ENCODE results near the gene ACCSL. TPM values are rescaled to one million over a fixed set of nuclear protein-coding genes. Genes with fewer than 3 reads are reported as not detected.

Gene ACCSL
- total RNA-seq, 2 experiments from 2014 or later: not detected

GRCh38 chr11:44008698-44009097 is 39.1 kb upstream of the ACCSL start:
- H3K27ac Mint-ChIP-seq: no peak overlapping the region
- H3K9me3 Mint-ChIP-seq (ENCODE audit: low read depth): no peaks in the 10 kb centered on the region
- intact Hi-C loops (cut with DNase I, micrococcal nuclease): no loop called here
- CTCF ChIA-PET: no interaction called here
- ATAC-seq (no peak), DNase-seq (no peak)
- no peak overlapping the region for H3K4me3 Mint-ChIP-seq
- peaks cover 3% of the 10 kb centered on the region for H3K27me3 Mint-ChIP-seq
- POLR2A ChIA-PET: no interaction called here
- H3K4me1 Mint-ChIP-seq: no peaks in the 10 kb centered on the region
- H3K36me3 Mint-ChIP-seq (ENCODE audit: low read depth): no peaks in the 10 kb centered on the region

- CTCF ChIA-PET: no interaction called here
- Mint-ChIP-seq H3K4me3 (no peak overlapping the region), H3K27me3 (peaks cover 3% of the 10 kb centered on the region), H3K4me1 (no peaks in the 10 kb centered on the region), H3K36me3 (ENCODE audit: low read depth) (no peaks in the 10 kb centered on the region), H3K27ac (no peak overlapping the region), H3K9me3 (ENCODE audit: low read depth) (no peaks in the 10 kb centered on the region)
- ATAC-seq: no peak
- POLR2A ChIA-PET: no interaction called here
- no peak for DNase-seq
- intact Hi-C loops (cut with DNase I, micrococcal nuclease): no loop called here
Measured at GRCh38 chr11:44010789-44011251, 37.0 kb upstream of the ACCSL start.

GRCh38 chr11:44011797-44012196 is 36.0 kb upstream of the ACCSL start:
- H3K4me1 Mint-ChIP-seq: peaks cover under 1% of the 10 kb centered on the region
- no peaks in the 10 kb centered on the region for H3K36me3 Mint-ChIP-seq (ENCODE audit: low read depth)

GRCh38 chr11:44014968-44015623 is 32.7 kb upstream of the ACCSL start:
- H3K27ac Mint-ChIP-seq: no peak overlapping the region
- H3K9me3 Mint-ChIP-seq (ENCODE audit: low read depth): no peaks in the 10 kb centered on the region
- ChIA-PET CTCF (no interaction called here), POLR2A (interaction anchor here (0.5 kb wide), 1 partner anchor 18 kb away, joined by 3 read pairs; no protein-coding TSS in a partner anchor)
- no peak overlapping the region for H3K4me3 Mint-ChIP-seq
- intact Hi-C loops (cut with DNase I, micrococcal nuclease): no loop called here
- H3K4me1 Mint-ChIP-seq: peaks cover 3% of the 10 kb centered on the region
- H3K36me3 Mint-ChIP-seq (ENCODE audit: low read depth): no peaks in the 10 kb centered on the region
- ATAC-seq (no peak), DNase-seq (no peak)
- peaks cover 5% of the 10 kb centered on the region for H3K27me3 Mint-ChIP-seq

More at GRCh38 chr11:44011797-44012196, 36.0 kb upstream of the ACCSL start:
- POLR2A ChIA-PET: no interaction called here
- Mint-ChIP-seq H3K27me3 (peaks cover 3% of the 10 kb centered on the region), H3K9me3 (ENCODE audit: low read depth) (no peaks in the 10 kb centered on the region), H3K4me3 (no peak overlapping the region), H3K27ac (no peak overlapping the region)
- intact Hi-C loops (cut with DNase I, micrococcal nuclease): no loop called here
- no peak for DNase-seq
- no peak for ATAC-seq
- CTCF ChIA-PET: no interaction called here

- ATAC-seq: no peak
- POLR2A ChIA-PET: interaction anchor here (0.5 kb wide), 1 partner anchor 18 kb away, joined by 3 read pairs; no protein-coding TSS in a partner anchor
- intact Hi-C loops (cut with DNase I, micrococcal nuclease): no loop called here
Measured at GRCh38 chr11:44015624-44016007, 32.2 kb upstream of the ACCSL start.

GRCh38 chr11:44016131-44016530 is 31.6 kb upstream of the ACCSL start:
- Mint-ChIP-seq H3K27me3 (peaks cover 6% of the 10 kb centered on the region), H3K4me1 (peaks cover 3% of the 10 kb centered on the region)
- CTCF ChIA-PET: no interaction called here

More at GRCh38 chr11:44015624-44016007, 32.2 kb upstream of the ACCSL start:
- DNase-seq: no peak
- CTCF ChIA-PET: no interaction called here
- Mint-ChIP-seq H3K27ac (no peak overlapping the region), H3K4me1 (peaks cover 3% of the 10 kb centered on the region), H3K36me3 (ENCODE audit: low read depth) (no peaks in the 10 kb centered on the region), H3K9me3 (ENCODE audit: low read depth) (no peaks in the 10 kb centered on the region), H3K4me3 (no peak overlapping the region), H3K27me3 (peaks cover 5% of the 10 kb centered on the region)

GRCh38 chr11:44016546-44017442 is 31.0 kb upstream of the ACCSL start:
- H3K27ac Mint-ChIP-seq: no peak overlapping the region
- DNase-seq: no peak
- H3K9me3 Mint-ChIP-seq (ENCODE audit: low read depth): no peaks in the 10 kb centered on the region
- H3K36me3 Mint-ChIP-seq (ENCODE audit: low read depth): no peaks in the 10 kb centered on the region
- no peak for ATAC-seq
- POLR2A ChIA-PET: no interaction called here
- peaks cover 3% of the 10 kb centered on the region for H3K4me1 Mint-ChIP-seq
- intact Hi-C loops (cut with DNase I, micrococcal nuclease): no loop called here
- H3K27me3 Mint-ChIP-seq: peaks cover 6% of the 10 kb centered on the region
- CTCF ChIA-PET: interaction anchor here (0.6 kb wide), 1 partner anchor 13 kb away, joined by 3 read pairs; no protein-coding TSS in a partner anchor
- H3K4me3 Mint-ChIP-seq: no peak overlapping the region

More at GRCh38 chr11:44016131-44016530, 31.6 kb upstream of the ACCSL start:
- DNase-seq: no peak
- Mint-ChIP-seq H3K9me3 (ENCODE audit: low read depth) (no peaks in the 10 kb centered on the region), H3K27ac (no peak overlapping the region), H3K36me3 (ENCODE audit: low read depth) (no peaks in the 10 kb centered on the region), H3K4me3 (no peak overlapping the region)
- POLR2A ChIA-PET: no interaction called here
- no peak for ATAC-seq
- intact Hi-C loops (cut with DNase I, micrococcal nuclease): no loop called here

GRCh38 chr11:44017443-44018126 is 30.2 kb upstream of the ACCSL start:
- H3K4me3 Mint-ChIP-seq: no peak overlapping the region
- H3K27me3 Mint-ChIP-seq: peaks cover 12% of the 10 kb centered on the region
- H3K27ac Mint-ChIP-seq: no peak overlapping the region
- ATAC-seq (no peak), DNase-seq (no peak)
- H3K36me3 Mint-ChIP-seq (ENCODE audit: low read depth): no peaks in the 10 kb centered on the region
- CTCF ChIA-PET: interaction anchor here (1.1 kb wide), 1 partner anchor 20 kb away, joined by 3 read pairs; no protein-coding TSS in a partner anchor
- H3K9me3 Mint-ChIP-seq (ENCODE audit: low read depth): peaks cover 1% of the 10 kb centered on the region
- intact Hi-C loops (cut with DNase I, micrococcal nuclease): no loop called here
- peaks cover 3% of the 10 kb centered on the region for H3K4me1 Mint-ChIP-seq
- POLR2A ChIA-PET: no interaction called here

- ChIA-PET CTCF (interaction anchor here (1.1 kb wide), 1 partner anchor 20 kb away, joined by 3 read pairs; no protein-coding TSS in a partner anchor), POLR2A (no interaction called here)
- Mint-ChIP-seq H3K27ac (no peak overlapping the region), H3K9me3 (ENCODE audit: low read depth) (peaks cover 3% of the 10 kb centered on the region), H3K36me3 (ENCODE audit: low read depth) (no peaks in the 10 kb centered on the region), H3K27me3 (peaks cover 14% of the 10 kb centered on the region), H3K4me1 (peaks cover 3% of the 10 kb centered on the region), H3K4me3 (no peak overlapping the region)
- ATAC-seq: no peak
- intact Hi-C loops (cut with DNase I, micrococcal nuclease): no loop called here
- no peak for DNase-seq
Measured at GRCh38 chr11:44018127-44018521, 29.7 kb upstream of the ACCSL start.

- Mint-ChIP-seq H3K36me3 (ENCODE audit: low read depth) (no peaks in the 10 kb centered on the region), H3K4me1 (peaks cover 3% of the 10 kb centered on the region), H3K4me3 (no peak overlapping the region), H3K27ac (no peak overlapping the region), H3K9me3 (ENCODE audit: low read depth) (peaks cover 3% of the 10 kb centered on the region), H3K27me3 (peaks cover 16% of the 10 kb centered on the region)
- POLR2A ChIA-PET: no interaction called here
- DNase-seq: no peak
- CTCF ChIA-PET: no interaction called here
- no peak for ATAC-seq
- intact Hi-C loops (cut with DNase I, micrococcal nuclease): no loop called here
Measured at GRCh38 chr11:44018829-44019228, 29.0 kb upstream of the ACCSL start.

- ATAC-seq (no peak), DNase-seq (no peak)
- H3K36me3 Mint-ChIP-seq (ENCODE audit: low read depth): no peaks in the 10 kb centered on the region
- CTCF ChIA-PET: no interaction called here
- H3K9me3 Mint-ChIP-seq (ENCODE audit: low read depth): peaks cover 9% of the 10 kb centered on the region
- H3K4me1 Mint-ChIP-seq: no peaks in the 10 kb centered on the region
- no peak overlapping the region for H3K4me3 Mint-ChIP-seq
- POLR2A ChIA-PET: no interaction called here
- peaks cover 30% of the 10 kb centered on the region for H3K27me3 Mint-ChIP-seq
- intact Hi-C loops (cut with DNase I, micrococcal nuclease): no loop called here
- no peak overlapping the region for H3K27ac Mint-ChIP-seq
Measured at GRCh38 chr11:44024977-44025376, 22.8 kb upstream of the ACCSL start.

Measured in activated CD4-positive, alpha-beta T cell treated with anti-CD3 and anti-CD28 coated beads for 36 hours (primary cell).